Ascending aorta (tissue), 2 donors: ENCODE measurements around the gene ARHGAP26. TPM values are rescaled to one million over a fixed set of nuclear protein-coding genes. Genes with fewer than 3 reads are reported as not detected.

ENCODE experiments used
- DNase-seq, 2 donors: peaks; one replicate each; pipeline ENCODE4 v3.0.0-alpha.2; 2019; ENCODE audit warnings: low spot score in 2 of 2
- H3K27ac ChIP-seq, 2 donors: fragments of 200-600 bp; sonication (generic); one replicate each; pipeline ENCODE4 v1.5.1; 2016 to 2017; ENCODE audit warnings: mild to moderate bottlenecking in 1 of 2
- H3K27me3 ChIP-seq: fragments of 200-600 bp; sonication (generic); one replicate; pipeline ENCODE4 v1.5.1; 2017
- H3K36me3 ChIP-seq, 2 donors: fragments of 200-600 bp; sonication (generic); one replicate each; pipeline ENCODE4 v1.5.1; 2016
- H3K4me1 ChIP-seq, 2 donors: fragments of 200-600 bp; sonication (generic); one replicate each; pipeline ENCODE4 v1.5.1; 2016 to 2017; ENCODE audit warnings: mild to moderate bottlenecking in 1 of 2
- H3K4me3 ChIP-seq, 2 donors: fragments of 200-600 bp; sonication (generic); one replicate each; pipeline ENCODE4 v1.5.1; 2016 to 2017; ENCODE audit warnings: mild to moderate bottlenecking in 1 of 2
- H3K9me3 ChIP-seq, 2 donors: fragments of 200-600 bp; sonication (generic); one replicate each; pipeline ENCODE4 v1.5.1; 2016
- CTCF ChIP-seq, 3 experiments: fragments of 200-600 bp in 2 of 3; fragments of 450-650 bp in 1 of 3; sonication (generic) in 2 of 3; IDR thresholded peaks; one replicate each; pipeline ENCODE4 v1.5.1; 2016 to 2019; ENCODE audit warnings: antibody characterized with exemption in 3 of 3, mild to moderate bottlenecking in 1 of 3, moderate library complexity in 1 of 3
- intact Hi-C: fragments of 100-400 bp; cut with DNase I; formaldehyde crosslinking; loops from one replicate; pipeline ENCODE4 v1.15.1; 2023
- total RNA-seq: library from RNA; depleted of rRNA; stranded (reverse); fragments of >200 nt; gene quantifications from one replicate; pipeline ENCODE4 v1.1.0, GENCODE V29; 2016

ARHGAP26 gene
- total RNA-seq, 1 donor from 2014 or later = 34.9 TPM

- no peak for DNase-seq
- intact Hi-C loops = no loop called here
- Histone ChIP-seq H3K4me3 (no peak overlapping the region), H3K27ac (no peak overlapping the region), H3K4me1 (peaks cover 5 to 33% of the 10 kb centered on the region in 2 donors), H3K36me3 (no peaks in the 10 kb centered on the region), H3K27me3 (no peaks in the 10 kb centered on the region), H3K9me3 (no peaks in the 10 kb centered on the region)
- no peak for TF ChIP-seq CTCF (IDR thresholded peaks at IDR 0.05)
Measured at GRCh38 chr5:142810743-142811290, 40.6 kb downstream of the ARHGAP26 start.

- no peak overlapping the region for H3K27ac ChIP-seq
- intact Hi-C loops = no loop called here
- no peaks in the 10 kb centered on the region for H3K36me3 ChIP-seq
- no peak for TF ChIP-seq CTCF (IDR thresholded peaks at IDR 0.05)
- H3K4me1 ChIP-seq = peaks cover 11 to 40% of the 10 kb centered on the region in 2 donors
- H3K9me3 ChIP-seq = no peaks in the 10 kb centered on the region
- no peaks in the 10 kb centered on the region for H3K27me3 ChIP-seq
- no peak for DNase-seq
- no peak overlapping the region for H3K4me3 ChIP-seq
Measured at GRCh38 chr5:142811866-142812557, 41.8 kb downstream of the ARHGAP26 start.

- H3K27me3 ChIP-seq = no peaks in the 10 kb centered on the region
- no peak for TF ChIP-seq CTCF (IDR thresholded peaks at IDR 0.05)
- intact Hi-C loops = no loop called here
- no peaks in the 10 kb centered on the region for H3K9me3 ChIP-seq
- peaks cover 10 to 48% of the 10 kb centered on the region in 2 donors for H3K4me1 ChIP-seq
- H3K27ac ChIP-seq = peak overlapping the region in 1 of 2 donors; percentile 69
- no peaks in the 10 kb centered on the region for H3K36me3 ChIP-seq
- DNase-seq = no peak
- no peak overlapping the region for H3K4me3 ChIP-seq
Measured at GRCh38 chr5:142813220-142813619, 43.0 kb downstream of the ARHGAP26 start.

- no peaks in the 10 kb centered on the region for H3K9me3 ChIP-seq
- peaks cover 10 to 57% of the 10 kb centered on the region in 2 donors for H3K4me1 ChIP-seq
- no peak for TF ChIP-seq CTCF (IDR thresholded peaks at IDR 0.05)
- H3K4me3 ChIP-seq = no peak overlapping the region
- H3K27ac ChIP-seq = peak overlapping the region; percentile 47 to 69
- H3K36me3 ChIP-seq = no peaks in the 10 kb centered on the region
- intact Hi-C loops = no loop called here
- DNase-seq = no peak
- no peaks in the 10 kb centered on the region for H3K27me3 ChIP-seq
Measured at GRCh38 chr5:142814122-142814521, 43.9 kb downstream of the ARHGAP26 start.

GRCh38 chr5:142815469-142815868 is 45.3 kb downstream of the ARHGAP26 start:
- H3K27ac ChIP-seq = no peak overlapping the region
- H3K9me3 ChIP-seq = no peaks in the 10 kb centered on the region
- TF ChIP-seq CTCF (IDR thresholded peaks at IDR 0.05) = no peak
- H3K36me3 ChIP-seq = no peaks in the 10 kb centered on the region
- intact Hi-C loops = loop anchor here (5.0 kb wide), 1 partner anchor 43 kb away; the partner anchor contains the start of gene ARHGAP26
- no peak overlapping the region for H3K4me3 ChIP-seq
- peaks cover 10 to 65% of the 10 kb centered on the region in 2 donors for H3K4me1 ChIP-seq
- DNase-seq = no peak
- H3K27me3 ChIP-seq = no peaks in the 10 kb centered on the region
